HG02642 (cell line): Measurements from ENCODE around the gene PLPP1.
"Not testable (repeated sequence)": the region's sequence is repeated elsewhere in the genome, so short reads cannot be mapped to it uniquely, and the experiment has no call there.

ENCODE experiments used
- ATAC-seq: cut with Tn5 transposase; IDR thresholded peaks from one replicate; pipeline ENCODE4 v1.9.1; 2021; ENCODE audit warnings: mild to moderate bottlenecking; ENCODE audit not compliant: unreplicated experiment, poor library complexity

The PLPP1 gene

GRCh38 chr5:55547781-55548180 is 13.0 kb upstream of the PLPP1 start:
- no peak for ATAC-seq

DNA sequence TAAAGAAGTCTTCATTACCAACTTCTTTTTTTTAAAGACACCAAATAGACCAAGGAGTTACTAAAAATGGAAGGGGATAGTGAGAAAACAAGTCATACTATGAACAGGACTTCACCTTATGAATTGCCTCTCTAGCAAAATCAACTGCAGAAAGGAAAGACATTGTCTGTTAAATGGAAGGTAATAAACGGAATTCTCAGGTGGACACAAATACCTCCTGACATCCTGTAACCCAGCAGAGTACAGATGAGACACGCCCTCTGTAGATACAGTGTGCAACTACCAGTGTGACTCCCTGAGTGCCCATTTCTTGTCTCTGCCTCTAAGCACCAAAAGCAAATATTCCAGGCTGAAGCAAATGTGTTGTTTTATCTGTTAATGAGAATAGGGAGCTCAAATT is 12.2 kb upstream of the PLPP1 start:
- no peak for ATAC-seq

GRCh38 chr5:55544341-55544740 is 9.6 kb upstream of the PLPP1 start:
- no peak for ATAC-seq

GRCh38 chr5:55541056-55541635 is 6.4 kb upstream of the PLPP1 start:
- ATAC-seq, result no peak

GRCh38 chr5:55540525-55540924 is 5.8 kb upstream of the PLPP1 start:
- no peak for ATAC-seq

DNA sequence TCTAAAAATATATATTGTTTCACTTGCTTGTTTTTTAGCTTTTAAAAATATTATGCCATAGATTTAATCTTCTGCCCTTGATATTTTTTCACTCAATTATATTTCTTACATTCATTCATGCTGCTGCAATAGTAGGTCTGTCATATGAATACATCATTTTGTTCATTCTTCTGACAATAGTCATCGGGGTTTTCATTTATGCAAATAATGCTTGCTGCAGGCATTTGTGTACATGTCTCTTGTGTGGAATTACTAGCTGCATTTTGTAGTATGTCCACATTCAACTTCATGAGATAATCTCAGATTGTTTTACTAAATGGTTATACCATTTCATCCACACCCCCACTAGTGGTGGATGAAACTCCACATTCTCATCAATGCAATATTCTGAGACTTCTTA is 5.3 kb upstream of the PLPP1 start:
- ATAC-seq, result peak; percentile 37

DNA sequence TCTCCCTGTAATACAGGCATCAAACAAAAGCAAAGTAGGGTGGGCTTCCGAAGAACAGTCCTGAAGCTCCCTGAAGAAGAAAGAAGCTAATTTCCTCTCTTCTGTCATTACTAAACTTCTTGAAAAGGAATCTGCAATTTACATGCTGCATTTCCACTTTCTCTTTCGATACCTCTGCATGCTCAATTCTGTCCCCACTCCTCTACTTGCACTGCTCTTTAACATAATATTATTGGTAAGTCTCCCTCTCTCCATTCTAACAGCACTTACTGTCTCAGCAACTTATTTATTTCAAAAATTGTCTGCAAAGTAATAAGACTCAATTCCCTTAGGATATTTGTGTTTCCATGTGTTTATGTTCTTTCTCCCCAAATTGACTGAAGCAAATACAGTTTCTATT is 3.9 kb upstream of the PLPP1 start:
- ATAC-seq, result no peak

DNA sequence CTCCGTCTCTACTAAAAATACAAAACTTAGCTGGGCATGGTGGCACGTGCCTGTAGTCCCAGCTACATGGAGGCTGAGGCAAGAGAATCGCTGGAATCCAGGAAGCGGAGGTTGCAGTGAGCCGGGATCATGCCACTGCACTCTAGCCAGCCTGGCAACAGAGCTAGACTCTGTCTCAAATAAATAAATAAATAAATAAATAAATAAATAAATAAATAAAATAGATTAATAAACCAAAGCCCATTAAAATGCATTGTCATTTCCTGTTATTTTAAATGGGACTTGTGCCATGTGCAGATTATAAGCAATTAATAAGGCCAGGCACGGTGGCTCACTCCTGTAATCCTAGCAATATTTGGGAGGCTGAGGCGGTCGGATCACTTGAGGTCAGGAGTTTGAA is 2.6 kb upstream of the PLPP1 start:
- ATAC-seq, result not testable (repeated sequence)

DNA sequence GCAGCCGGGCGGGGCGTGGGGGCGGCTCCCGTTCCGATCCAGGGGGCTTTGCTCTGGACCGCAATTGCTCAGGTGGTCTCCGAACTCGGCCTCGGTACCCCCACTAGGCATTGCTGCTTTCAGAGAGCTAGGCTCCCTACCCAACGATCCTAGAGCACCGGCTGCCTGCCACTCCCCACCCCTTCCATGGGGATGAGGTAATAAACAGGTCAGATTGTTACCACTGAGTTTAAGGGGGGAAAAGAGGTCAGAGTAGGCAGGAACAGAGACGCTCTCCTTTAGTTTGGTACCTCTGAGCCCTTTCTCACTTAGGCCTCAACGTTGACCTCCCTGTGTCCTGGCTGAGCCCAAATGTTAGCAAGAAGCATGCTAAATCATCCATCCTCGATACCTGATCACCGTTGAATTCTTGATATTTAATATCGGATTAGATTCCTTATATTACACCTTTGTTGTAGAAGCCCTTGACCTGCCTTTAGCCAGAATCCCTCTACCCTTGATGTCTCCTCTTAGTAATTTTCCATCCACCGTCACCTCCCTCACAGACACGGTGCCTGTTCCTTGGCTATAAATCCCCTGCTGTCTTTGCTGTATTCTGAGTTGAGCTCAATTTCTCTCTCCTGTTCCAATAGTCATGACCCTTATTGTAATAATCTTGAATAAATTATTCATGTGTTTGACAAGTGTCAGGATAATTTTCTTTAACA is 588 bp upstream of the PLPP1 start:
- ATAC-seq, result peak; percentile 12

- peak; percentile 39 for ATAC-seq
These were observed 986 bp downstream of the PLPP1 start for GRCh38 chr5:55533521-55534435.

DNA sequence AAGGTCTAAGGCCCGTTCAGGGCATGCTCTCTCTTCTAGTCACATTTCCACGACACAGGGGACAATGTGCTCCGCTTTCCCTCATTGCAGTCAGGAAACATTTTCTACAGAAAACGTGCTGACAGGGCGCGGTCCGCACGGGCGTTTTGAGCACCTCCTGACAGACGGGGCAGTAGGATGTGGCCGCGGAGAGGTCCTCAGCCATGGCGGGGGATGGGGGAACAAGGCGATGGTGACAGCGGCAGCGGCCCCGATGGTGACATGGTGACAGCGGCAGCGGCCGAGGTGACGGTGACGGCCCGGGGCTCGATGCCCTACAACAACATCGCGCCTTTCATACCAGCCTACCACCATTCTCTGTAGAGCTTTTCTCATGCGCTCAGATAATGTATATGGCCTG is 4.1 kb downstream of the PLPP1 start:
- ATAC-seq, result no peak

DNA sequence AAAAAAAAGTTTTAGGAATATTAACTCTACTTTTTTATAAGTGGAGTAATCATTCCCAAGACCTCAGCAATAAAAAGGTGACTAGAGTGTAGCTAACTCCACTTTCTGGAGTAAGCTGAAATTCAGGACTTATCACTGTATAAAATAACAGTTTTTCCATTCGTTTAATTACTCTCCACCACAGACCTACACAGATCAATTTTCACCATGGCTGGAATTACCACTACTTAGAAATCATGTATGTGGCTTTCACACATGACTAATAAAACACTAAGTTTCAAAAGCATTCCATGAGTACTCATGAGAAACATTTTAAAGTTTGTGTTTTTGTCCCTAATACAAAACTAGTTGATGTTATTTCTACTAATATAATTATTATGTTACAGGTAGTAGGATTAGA is 9.9 kb downstream of the PLPP1 start:
- ATAC-seq, result no peak

- ATAC-seq, result no peak
These were observed 11.5 kb downstream of the PLPP1 start for GRCh38 chr5:55523293-55523692.

- no peak for ATAC-seq
These were observed 12.9 kb downstream of the PLPP1 start for GRCh38 chr5:55521881-55522280.

- no peak for ATAC-seq
These were observed 14.5 kb downstream of the PLPP1 start for GRCh38 chr5:55520117-55520839.

GRCh38 chr5:55518831-55519390 is 15.9 kb downstream of the PLPP1 start:
- no peak for ATAC-seq

DNA sequence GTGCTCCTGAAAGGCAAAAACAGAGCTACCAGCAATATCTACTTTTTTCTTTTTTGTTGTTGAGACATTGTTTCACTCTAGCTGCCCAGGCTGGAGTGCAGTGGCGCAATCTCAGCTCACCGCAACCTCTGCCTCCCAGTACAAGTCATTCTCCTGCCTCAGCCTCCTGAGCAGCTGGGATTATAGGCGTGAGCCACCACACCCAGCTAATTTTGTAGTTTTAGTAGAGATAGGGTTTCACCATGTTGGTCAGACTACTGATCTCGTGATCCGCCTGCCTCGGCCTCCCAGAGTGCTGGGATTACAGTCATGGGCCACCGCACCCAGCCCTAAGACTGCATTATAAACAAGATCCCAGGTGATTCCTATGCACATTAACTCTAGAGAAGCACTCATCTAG is 17.0 kb downstream of the PLPP1 start:
- ATAC-seq, result no peak

GRCh38 chr5:55511010-55511409 is 23.8 kb downstream of the PLPP1 start:
- no peak for ATAC-seq

DNA sequence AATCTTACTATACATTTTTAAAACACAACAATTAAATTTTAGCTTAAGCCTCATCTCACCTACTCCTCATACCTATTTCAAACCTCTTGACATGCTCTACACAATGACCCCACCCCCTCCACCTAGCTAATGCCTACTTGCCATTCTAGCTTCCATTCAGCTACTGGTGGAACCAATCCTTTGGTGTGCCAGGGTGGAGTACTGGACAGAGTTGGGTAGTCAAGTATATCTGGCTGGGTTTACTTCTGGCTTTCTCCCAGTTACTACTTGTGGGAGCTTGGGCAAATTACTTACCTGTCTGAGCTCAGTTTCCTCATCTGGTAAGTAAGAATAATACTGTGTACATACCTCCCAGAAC is 24.3 kb downstream of the PLPP1 start:
- no peak for ATAC-seq

DNA sequence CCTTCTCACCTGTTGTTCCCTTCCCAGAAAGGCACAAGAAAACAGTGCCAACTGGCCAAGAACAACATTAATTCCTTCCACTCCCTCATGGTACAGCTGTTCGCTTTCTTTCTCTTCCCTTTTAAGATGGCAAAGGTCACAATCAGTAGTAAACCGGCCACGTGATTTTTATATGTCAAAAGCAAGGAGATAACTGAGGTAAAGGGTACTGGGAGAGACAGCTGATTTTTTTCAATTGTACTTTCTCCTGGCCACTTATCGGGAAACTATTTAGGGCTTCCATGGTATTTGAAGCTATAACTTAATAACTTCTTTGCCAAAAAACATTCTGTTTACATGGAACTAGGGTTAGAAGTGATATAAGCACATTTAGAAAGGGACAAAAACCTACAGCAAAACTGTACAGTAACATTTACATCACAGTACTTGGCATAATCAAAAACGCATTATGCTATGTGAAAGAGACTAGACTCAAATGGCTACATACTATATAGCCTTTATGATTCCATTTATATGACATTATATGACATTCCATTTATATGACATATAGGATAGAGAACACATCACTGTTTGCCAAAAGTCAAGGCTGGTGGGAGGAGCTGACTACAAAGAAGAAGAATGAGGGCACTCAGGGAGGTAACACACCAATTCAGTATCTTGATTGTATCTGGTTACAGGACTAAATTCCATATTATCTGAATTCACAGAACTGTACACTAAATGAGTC is 24.8 kb downstream of the PLPP1 start:
- no peak for ATAC-seq
